Liver (tissue), 9 donors: Measurements from ENCODE around the gene ERI2. TPM values are rescaled to one million over a fixed set of nuclear protein-coding genes. Genes with fewer than 3 reads are reported as not detected.

Source experiments
- DNase-seq: peaks from one replicate; pipeline ENCODE4 v3.0.0-alpha.2; 2017; ENCODE audit warnings: low spot score
- H3K27ac ChIP-seq, 2 donors: one replicate each; pipeline ENCODE4 v1.7.0; 2013; ENCODE audit warnings: inconsistent platforms in 2 of 2, low read length in 2 of 2, control low read depth in 1 of 2, low read depth in 1 of 2, mild to moderate bottlenecking in 1 of 2
- H3K27me3 ChIP-seq, 4 donors: one replicate each; pipeline versions ENCODE4 v1.6.1 to v1.7.0; 2013; ENCODE audit warnings: low read length in 3 of 4, inconsistent platforms in 1 of 4, mild to moderate bottlenecking in 1 of 4, moderate library complexity in 1 of 4; ENCODE audit not compliant: control insufficient read depth in 4 of 4, insufficient read depth in 4 of 4
- H3K36me3 ChIP-seq, 4 donors: one replicate each; pipeline versions ENCODE4 v1.6.1 to v1.7.0; 2013; ENCODE audit warnings: low read length in 3 of 4, mild to moderate bottlenecking in 3 of 4, low read depth in 1 of 4, moderate library complexity in 1 of 4; ENCODE audit not compliant: control insufficient read depth in 4 of 4, insufficient read depth in 3 of 4
- H3K4me1 ChIP-seq, 4 donors: one replicate each; pipeline versions ENCODE4 v1.6.1 to v1.7.0; 2013; ENCODE audit warnings: low read length in 3 of 4, mild to moderate bottlenecking in 3 of 4, moderate library complexity in 1 of 4; ENCODE audit not compliant: control insufficient read depth in 4 of 4, insufficient read depth in 4 of 4
- H3K4me3 ChIP-seq, 3 donors: one replicate each; pipeline versions ENCODE4 v1.6.1 to v1.7.0; 2013; ENCODE audit warnings: low read length in 3 of 3, control low read depth in 1 of 3, low read depth in 1 of 3, mild to moderate bottlenecking in 1 of 3
- H3K9ac ChIP-seq, 2 donors: one replicate each; pipeline ENCODE4 v1.7.0; 2013; ENCODE audit warnings: low read length in 2 of 2, mild to moderate bottlenecking in 2 of 2, moderate library complexity in 2 of 2, control low read depth in 1 of 2, low read depth in 1 of 2
- H3K9me3 ChIP-seq, 4 donors: one replicate each; pipeline versions ENCODE4 v1.6.1 to v1.7.0; 2013; ENCODE audit warnings: low read length in 3 of 4; ENCODE audit not compliant: control insufficient read depth in 4 of 4
- EGR1 ChIP-seq, 2 donors: IDR thresholded peaks; 2 replicates each; pipeline ENCODE4 v1.6.1; 2016 to 2018; ENCODE audit warnings: antibody characterized with exemption in 2 of 2, low read depth in 2 of 2
- FOXA1 ChIP-seq: IDR thresholded peaks from 2 replicates; pipeline ENCODE4 v1.6.1; 2016; ENCODE audit warnings: antibody characterized with exemption
- GABPA ChIP-seq, 2 donors: IDR thresholded peaks in 1 of 2; conservative IDR thresholded peaks in 1 of 2; 2 replicates each; pipeline ENCODE4 v1.6.1; 2016; ENCODE audit warnings: antibody characterized with exemption in 2 of 2, mild to moderate bottlenecking in 1 of 2, moderate library complexity in 1 of 2
- HNF4A ChIP-seq, 2 donors: conservative IDR thresholded peaks; 2 replicates each; pipeline ENCODE4 v1.6.1; 2016; ENCODE audit warnings: antibody characterized with exemption in 2 of 2, mild to moderate bottlenecking in 2 of 2
- HNF4G ChIP-seq: IDR thresholded peaks from 2 replicates; pipeline ENCODE4 v1.6.1; 2016; ENCODE audit warnings: antibody characterized with exemption
- JUND ChIP-seq, 2 donors: IDR thresholded peaks; 2 replicates each; pipeline ENCODE4 v1.6.1; 2016; ENCODE audit warnings: antibody characterized with exemption in 2 of 2
- NR2F2 ChIP-seq: IDR thresholded peaks from 2 replicates; pipeline ENCODE4 v1.6.1; 2016; ENCODE audit warnings: antibody characterized with exemption
- RAD21 ChIP-seq, 2 donors: IDR thresholded peaks; 2 replicates each; pipeline ENCODE4 v1.6.1; 2016; ENCODE audit warnings: antibody characterized with exemption in 2 of 2, mild to moderate bottlenecking in 2 of 2
- RXRA ChIP-seq, 2 donors: IDR thresholded peaks; 2 replicates each; pipeline ENCODE4 v1.6.1; 2017 to 2018; ENCODE audit warnings: antibody characterized with exemption in 2 of 2, mild to moderate bottlenecking in 1 of 2
- SP1 ChIP-seq: IDR thresholded peaks from 2 replicates; pipeline ENCODE4 v1.6.1; 2018; ENCODE audit warnings: antibody characterized with exemption, mild to moderate bottlenecking
- TAF1 ChIP-seq: conservative IDR thresholded peaks from 2 replicates; pipeline ENCODE4 v1.6.1; 2016; ENCODE audit warnings: antibody characterized with exemption, mild to moderate bottlenecking
- YY1 ChIP-seq: IDR thresholded peaks from 2 replicates; pipeline ENCODE4 v1.6.1; 2016; ENCODE audit warnings: antibody characterized with exemption, mild to moderate bottlenecking
- WGBS: extraction: QIAGEN DNeasy Blood & Tissue Kit; methylation state at CpG from one replicate; pipeline ENCODE4 v1.1.7; 2013; 5-methylcytosine and 5-hydroxymethylcytosine counted together
- polyA plus RNA-seq, 2 donors: library from polyadenylated mRNA; stranded (reverse) in 1 of 2; unstranded in 1 of 2; fragments of 200-250 nt in 1 of 2; fragments of >200 nt in 1 of 2; fragmentation: Nextera tagmentation in 1 of 2; extraction: Ambion mirVana in 1 of 2; gene quantifications; one replicate each; pipeline versions ENCODE4 v1.2.1 to v1.2.3, GENCODE V29; 2013 to 2015
- total RNA-seq, 2 donors: library from RNA; depleted of rRNA; stranded (reverse); fragments of >200 nt; gene quantifications; one replicate each; pipeline ENCODE4 v1.2.3, GENCODE V29; 2014
- TF ChIP-seq, protein P1 (sequence below): fragments of 150-350 bp; IDR thresholded peaks from 2 replicates; pipeline ENCODE4 v1.5.1; 2017; ENCODE audit warnings: improper control_type of control experiment, low read depth, low read length; ENCODE audit not compliant: missing input control
- TF ChIP-seq, protein P2 (sequence below): IDR thresholded peaks from 2 replicates; pipeline ENCODE4 v1.6.1; 2016; ENCODE audit warnings: antibody characterized with exemption
- TF ChIP-seq, protein P3 (sequence below): IDR thresholded peaks from 2 replicates; pipeline ENCODE4 v1.6.1; 2016; ENCODE audit warnings: antibody characterized with exemption
- TF ChIP-seq, protein P4 (sequence below): IDR thresholded peaks from 2 replicates; pipeline ENCODE4 v1.6.1; 2016; ENCODE audit warnings: antibody characterized with exemption, mild to moderate bottlenecking
- donor health status: healthy.
- donor health status: healthy.
- donor health status: healthy.
- donor health status: healthy.
- donor health status: healthy.

ERI2 gene
- total and polyA plus RNA-seq, 4 donors, result 8.8 to 79.1 (median 19.1) TPM

DNA sequence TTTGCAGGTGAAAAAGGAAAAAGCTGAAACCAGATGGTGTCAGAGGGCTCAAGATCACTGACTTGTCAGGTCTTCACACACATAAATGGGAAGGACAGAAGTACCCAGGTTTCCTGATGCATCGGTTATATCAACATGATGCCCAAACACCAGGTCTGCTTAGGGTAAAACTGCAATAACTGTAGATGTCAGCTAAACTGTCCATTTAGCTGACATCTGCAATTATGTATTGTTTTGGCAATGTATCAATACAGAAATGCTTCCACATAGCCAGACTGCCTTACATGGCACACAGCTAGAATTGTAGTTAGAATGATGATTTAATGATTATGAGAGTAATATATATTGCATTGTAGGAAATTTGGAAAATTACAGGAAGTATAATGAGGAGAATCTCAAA lies 37.5 kb downstream of the ERI2 start:
- no peaks in the 10 kb centered on the region for H3K9me3 ChIP-seq
- H3K27ac ChIP-seq, result no peak overlapping the region
- H3K4me3 ChIP-seq, result no peak overlapping the region
- H3K36me3 ChIP-seq, result peaks cover 2 to 10% (median 7%) of the 10 kb centered on the region in 4 donors
- H3K27me3 ChIP-seq, result no peaks in the 10 kb centered on the region
- H3K4me1 ChIP-seq, result peaks cover 7 to 48% (median 26%) of the 10 kb centered on the region in 4 donors
- 90% methylated on average over 1 of the region's 1 CpG for WGBS
- no peak for TF ChIP-seq YY1
- TF ChIP-seq TAF1, result no peak
- no peak for DNase-seq
- no peak overlapping the region for H3K9ac ChIP-seq

DNA sequence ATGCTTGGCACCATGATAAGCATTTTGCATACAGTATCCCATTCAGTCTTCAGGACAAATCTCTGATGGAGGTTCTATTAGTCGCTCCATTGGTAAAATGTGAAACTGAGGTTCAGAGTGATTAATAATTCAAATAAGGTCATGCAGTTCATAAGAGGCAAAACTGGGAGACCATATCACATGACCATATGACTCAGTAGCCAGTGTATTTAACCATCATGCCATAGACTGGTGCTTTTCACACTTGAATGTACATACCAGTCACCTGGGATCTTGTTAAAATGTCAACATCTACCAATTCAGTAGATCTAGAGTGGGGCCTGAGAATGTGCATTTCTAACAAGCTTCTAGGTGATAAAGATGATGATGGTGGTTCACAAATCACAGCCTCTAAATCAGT lies 38.2 kb downstream of the ERI2 start:
- H3K4me3 ChIP-seq, result no peak overlapping the region
- peaks cover 2 to 10% (median 7%) of the 10 kb centered on the region in 4 donors for H3K36me3 ChIP-seq
- no peaks in the 10 kb centered on the region for H3K27me3 ChIP-seq
- H3K4me1 ChIP-seq, result peaks cover 7 to 46% (median 21%) of the 10 kb centered on the region in 4 donors
- H3K9me3 ChIP-seq, result no peaks in the 10 kb centered on the region
- 99% methylated on average over 1 of the region's 1 CpG for WGBS
- H3K9ac ChIP-seq, result no peak overlapping the region
- H3K27ac ChIP-seq, result no peak overlapping the region
- DNase-seq, result no peak
- TF ChIP-seq GABPA (IDR thresholded peaks at IDR 0.05 in 1 of 2, conservative IDR thresholded peaks at IDR 0.05 in 1 of 2) (no peak), EGR1 (IDR thresholded peaks at IDR 0.05; ENCODE audit: low read depth in 2 of 2) (no peak), HNF4A (conservative IDR thresholded peaks at IDR 0.05) (no peak), JUND (IDR thresholded peaks at IDR 0.05) (no peak)
- TF ChIP-seq, protein P1, sequence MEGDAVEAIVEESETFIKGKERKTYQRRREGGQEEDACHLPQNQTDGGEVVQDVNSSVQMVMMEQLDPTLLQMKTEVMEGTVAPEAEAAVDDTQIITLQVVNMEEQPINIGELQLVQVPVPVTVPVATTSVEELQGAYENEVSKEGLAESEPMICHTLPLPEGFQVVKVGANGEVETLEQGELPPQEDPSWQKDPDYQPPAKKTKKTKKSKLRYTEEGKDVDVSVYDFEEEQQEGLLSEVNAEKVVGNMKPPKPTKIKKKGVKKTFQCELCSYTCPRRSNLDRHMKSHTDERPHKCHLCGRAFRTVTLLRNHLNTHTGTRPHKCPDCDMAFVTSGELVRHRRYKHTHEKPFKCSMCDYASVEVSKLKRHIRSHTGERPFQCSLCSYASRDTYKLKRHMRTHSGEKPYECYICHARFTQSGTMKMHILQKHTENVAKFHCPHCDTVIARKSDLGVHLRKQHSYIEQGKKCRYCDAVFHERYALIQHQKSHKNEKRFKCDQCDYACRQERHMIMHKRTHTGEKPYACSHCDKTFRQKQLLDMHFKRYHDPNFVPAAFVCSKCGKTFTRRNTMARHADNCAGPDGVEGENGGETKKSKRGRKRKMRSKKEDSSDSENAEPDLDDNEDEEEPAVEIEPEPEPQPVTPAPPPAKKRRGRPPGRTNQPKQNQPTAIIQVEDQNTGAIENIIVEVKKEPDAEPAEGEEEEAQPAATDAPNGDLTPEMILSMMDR, result no peak
- TF ChIP-seq, protein P2, sequence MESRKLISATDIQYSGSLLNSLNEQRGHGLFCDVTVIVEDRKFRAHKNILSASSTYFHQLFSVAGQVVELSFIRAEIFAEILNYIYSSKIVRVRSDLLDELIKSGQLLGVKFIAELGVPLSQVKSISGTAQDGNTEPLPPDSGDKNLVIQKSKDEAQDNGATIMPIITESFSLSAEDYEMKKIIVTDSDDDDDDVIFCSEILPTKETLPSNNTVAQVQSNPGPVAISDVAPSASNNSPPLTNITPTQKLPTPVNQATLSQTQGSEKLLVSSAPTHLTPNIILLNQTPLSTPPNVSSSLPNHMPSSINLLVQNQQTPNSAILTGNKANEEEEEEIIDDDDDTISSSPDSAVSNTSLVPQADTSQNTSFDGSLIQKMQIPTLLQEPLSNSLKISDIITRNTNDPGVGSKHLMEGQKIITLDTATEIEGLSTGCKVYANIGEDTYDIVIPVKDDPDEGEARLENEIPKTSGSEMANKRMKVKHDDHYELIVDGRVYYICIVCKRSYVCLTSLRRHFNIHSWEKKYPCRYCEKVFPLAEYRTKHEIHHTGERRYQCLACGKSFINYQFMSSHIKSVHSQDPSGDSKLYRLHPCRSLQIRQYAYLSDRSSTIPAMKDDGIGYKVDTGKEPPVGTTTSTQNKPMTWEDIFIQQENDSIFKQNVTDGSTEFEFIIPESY, result no peak

DNA sequence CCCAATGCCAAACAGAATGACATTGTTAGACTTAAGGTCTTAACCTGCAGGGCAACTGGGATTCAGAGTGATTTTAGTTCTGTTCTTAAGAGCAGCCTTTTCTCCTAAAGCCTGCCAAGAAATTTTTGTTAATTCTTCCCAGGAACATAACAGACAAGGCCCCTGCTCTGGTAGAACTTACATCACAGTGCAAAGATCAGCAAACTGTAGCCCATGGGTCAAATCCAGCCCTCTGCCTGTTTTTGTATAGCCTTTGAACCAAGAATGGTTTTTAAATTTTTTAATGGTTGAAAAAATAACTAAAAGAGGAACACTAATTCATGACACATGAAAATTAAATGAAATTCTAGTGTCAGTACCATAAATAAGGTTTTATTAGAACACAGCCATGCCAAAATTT lies 38.7 kb downstream of the ERI2 start:
- no peaks in the 10 kb centered on the region for H3K27me3 ChIP-seq
- peak overlapping the region in 1 of 2 donors; percentile 0 for H3K27ac ChIP-seq
- DNase-seq, result no peak

More for the DNA sequence above, 38.7 kb downstream of the ERI2 start:
- Histone ChIP-seq H3K4me3 (no peak overlapping the region), H3K9me3 (no peaks in the 10 kb centered on the region), H3K4me1 (peaks cover 7 to 47% (median 22%) of the 10 kb centered on the region in 4 donors), H3K9ac (no peak overlapping the region), H3K36me3 (peaks cover 2 to 10% (median 7%) of the 10 kb centered on the region in 4 donors)
- peak; percentile 30 for TF ChIP-seq SP1
- peak; percentile 49 for TF ChIP-seq HNF4G
- TF ChIP-seq, protein P2, result no peak
- TF ChIP-seq FOXA1, result no peak
- no peak for TF ChIP-seq YY1
- TF ChIP-seq TAF1, result no peak
- peak; percentile 90 for TF ChIP-seq HNF4A (conservative IDR thresholded peaks at IDR 0.05)
- TF ChIP-seq RAD21 (IDR thresholded peaks at IDR 0.05), result no peak
- peak; percentile 33 for TF ChIP-seq NR2F2
- TF ChIP-seq RXRA (IDR thresholded peaks at IDR 0.05), result peak; percentile 46 to 52
- TF ChIP-seq, protein P3, sequence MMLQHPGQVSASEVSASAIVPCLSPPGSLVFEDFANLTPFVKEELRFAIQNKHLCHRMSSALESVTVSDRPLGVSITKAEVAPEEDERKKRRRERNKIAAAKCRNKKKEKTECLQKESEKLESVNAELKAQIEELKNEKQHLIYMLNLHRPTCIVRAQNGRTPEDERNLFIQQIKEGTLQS, result peak; percentile 23
- TF ChIP-seq, protein P4, sequence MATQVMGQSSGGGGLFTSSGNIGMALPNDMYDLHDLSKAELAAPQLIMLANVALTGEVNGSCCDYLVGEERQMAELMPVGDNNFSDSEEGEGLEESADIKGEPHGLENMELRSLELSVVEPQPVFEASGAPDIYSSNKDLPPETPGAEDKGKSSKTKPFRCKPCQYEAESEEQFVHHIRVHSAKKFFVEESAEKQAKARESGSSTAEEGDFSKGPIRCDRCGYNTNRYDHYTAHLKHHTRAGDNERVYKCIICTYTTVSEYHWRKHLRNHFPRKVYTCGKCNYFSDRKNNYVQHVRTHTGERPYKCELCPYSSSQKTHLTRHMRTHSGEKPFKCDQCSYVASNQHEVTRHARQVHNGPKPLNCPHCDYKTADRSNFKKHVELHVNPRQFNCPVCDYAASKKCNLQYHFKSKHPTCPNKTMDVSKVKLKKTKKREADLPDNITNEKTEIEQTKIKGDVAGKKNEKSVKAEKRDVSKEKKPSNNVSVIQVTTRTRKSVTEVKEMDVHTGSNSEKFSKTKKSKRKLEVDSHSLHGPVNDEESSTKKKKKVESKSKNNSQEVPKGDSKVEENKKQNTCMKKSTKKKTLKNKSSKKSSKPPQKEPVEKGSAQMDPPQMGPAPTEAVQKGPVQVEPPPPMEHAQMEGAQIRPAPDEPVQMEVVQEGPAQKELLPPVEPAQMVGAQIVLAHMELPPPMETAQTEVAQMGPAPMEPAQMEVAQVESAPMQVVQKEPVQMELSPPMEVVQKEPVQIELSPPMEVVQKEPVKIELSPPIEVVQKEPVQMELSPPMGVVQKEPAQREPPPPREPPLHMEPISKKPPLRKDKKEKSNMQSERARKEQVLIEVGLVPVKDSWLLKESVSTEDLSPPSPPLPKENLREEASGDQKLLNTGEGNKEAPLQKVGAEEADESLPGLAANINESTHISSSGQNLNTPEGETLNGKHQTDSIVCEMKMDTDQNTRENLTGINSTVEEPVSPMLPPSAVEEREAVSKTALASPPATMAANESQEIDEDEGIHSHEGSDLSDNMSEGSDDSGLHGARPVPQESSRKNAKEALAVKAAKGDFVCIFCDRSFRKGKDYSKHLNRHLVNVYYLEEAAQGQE, result no peak
